GM12891 (cell line): ENCODE measurements around the gene TMEM200B.

Source experiments
- POLR2A ChIP-seq: IDR thresholded peaks from 2 replicates; pipeline ENCODE4 v1.6.1; 2011; ENCODE audit warnings: low read depth, low read length, control low read depth
- POLR2AphosphoS5 ChIP-seq: IDR thresholded peaks from 2 replicates; pipeline ENCODE4 v1.6.1; 2011; ENCODE audit warnings: low read depth, low read length, control low read depth
- SPI1 ChIP-seq: IDR thresholded peaks from 2 replicates; pipeline ENCODE4 v1.6.1; 2011; ENCODE audit warnings: low read depth, low read length, control low read depth
- TAF1 ChIP-seq: IDR thresholded peaks from 2 replicates; pipeline ENCODE4 v1.6.1; 2011; ENCODE audit warnings: low read depth, low read length, control low read depth

DNA sequence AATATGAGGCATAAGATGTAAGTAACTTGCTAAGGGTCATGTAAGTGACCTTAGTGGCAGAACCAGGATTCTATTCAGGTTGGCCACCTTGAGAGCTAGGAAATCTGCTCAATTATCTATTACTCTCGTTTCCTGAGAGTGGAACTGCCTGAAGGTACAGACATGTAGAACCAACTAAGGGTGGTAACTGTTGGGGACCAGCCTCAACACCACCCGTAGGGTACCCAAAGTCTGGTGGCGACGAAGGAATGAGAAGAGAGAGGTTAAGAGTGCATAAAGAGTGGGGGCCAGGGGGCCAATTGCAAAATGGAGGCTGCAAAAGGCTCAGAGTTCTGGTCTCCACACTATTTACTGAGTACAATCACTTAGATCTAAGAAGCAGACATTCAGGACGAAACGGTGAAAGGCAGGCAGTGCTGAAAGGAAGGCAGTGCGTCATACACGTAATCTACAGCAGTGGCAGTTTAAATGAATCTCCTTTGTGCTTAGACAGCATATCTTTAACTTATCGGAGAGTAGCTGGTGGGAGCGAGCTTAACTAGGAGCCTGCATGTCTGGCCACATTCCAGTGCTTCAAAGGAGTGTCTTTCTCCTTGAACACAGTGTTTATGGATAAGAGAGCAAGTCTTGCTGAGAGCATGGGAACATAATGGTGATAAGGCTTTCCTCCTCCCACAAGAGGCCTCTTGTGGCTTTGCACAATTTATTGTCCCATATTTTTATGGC, 33.0 kb upstream of the TMEM200B start:
- TF ChIP-seq POLR2A (no peak), TAF1 (no peak), POLR2AphosphoS5 (no peak), SPI1 (no peak)
